CD4-positive, alpha-beta memory T cell (primary cell): ENCODE results near the gene MEIS2. TPM values are rescaled to one million over a fixed set of nuclear protein-coding genes. Genes with fewer than 3 reads are reported as not detected.

Source experiments
- CTCF ChIA-PET: fragments of 350-600 bp; sonication (Branson Sonifier 250); formaldehyde crosslinking; loops from one replicate; lab custom pipeline; 2021; ENCODE audit warnings: inconsistent platforms; ENCODE audit not compliant: partially characterized antibody; lab: Charles Lee
- POLR2A ChIA-PET: fragments of 350-600 bp; sonication (Branson Sonifier 250); formaldehyde crosslinking; loops from one replicate; lab custom pipeline; 2021; ENCODE audit not compliant: partially characterized antibody; lab: Charles Lee
- DNase-seq, 5 donors: peaks; one replicate each; pipeline versions ENCODE4 v3.0.0 to v3.0.0-alpha.2; 2020 to 2022; ENCODE audit warnings: mixed read lengths in 1 of 5
- H3K27ac ChIP-seq: one replicate; pipeline ENCODE4 v1.7.0; 2013; ENCODE audit warnings: low read depth, low read length
- H3K27me3 ChIP-seq: 2 replicates; pipeline ENCODE4 v1.7.0; 2013; ENCODE audit warnings: mild to moderate bottlenecking, low read length, moderate library complexity; ENCODE audit not compliant: insufficient read depth
- H3K36me3 ChIP-seq: 2 replicates; pipeline ENCODE4 v1.7.0; 2013; ENCODE audit warnings: mild to moderate bottlenecking, low read length, moderate library complexity; ENCODE audit not compliant: insufficient read depth
- H3K4me1 ChIP-seq: 2 replicates; pipeline ENCODE4 v1.7.0; 2013; ENCODE audit warnings: mild to moderate bottlenecking, low read length, moderate library complexity; ENCODE audit not compliant: insufficient read depth
- H3K4me3 ChIP-seq, 2 donors: one replicate each; pipeline ENCODE4 v1.7.0; 2013; ENCODE audit warnings: low read length in 2 of 2, mild to moderate bottlenecking in 1 of 2
- H3K9me3 ChIP-seq, 2 donors: one replicate each; pipeline ENCODE4 v1.7.0; 2013; ENCODE audit warnings: low read length in 2 of 2, control low read depth in 1 of 2; ENCODE audit not compliant: control insufficient read depth in 1 of 2
- H3K27ac Mint-ChIP-seq, 7 donors: one replicate each; pipeline ENCODE4 v1.8.0; 2020 to 2021; ENCODE audit warnings: mixed read lengths in 7 of 7, mild to moderate bottlenecking in 6 of 7, inconsistent platforms in 3 of 7, moderate library complexity in 3 of 7
- H3K27me3 Mint-ChIP-seq, 2 donors: one replicate each; pipeline ENCODE4 v1.8.0; 2020 to 2021; ENCODE audit warnings: mixed read lengths in 2 of 2
- H3K36me3 Mint-ChIP-seq, 2 donors: one replicate each; pipeline ENCODE4 v1.8.0; 2020 to 2021; ENCODE audit warnings: mixed read lengths in 2 of 2, inconsistent platforms in 1 of 2, mild to moderate bottlenecking in 1 of 2
- H3K4me1 Mint-ChIP-seq, 4 donors: one replicate each; pipeline ENCODE4 v1.8.0; 2020 to 2021; ENCODE audit warnings: mixed read lengths in 4 of 4, mild to moderate bottlenecking in 1 of 4
- H3K4me3 Mint-ChIP-seq, 8 donors: one replicate each; pipeline ENCODE4 v1.8.0; 2020 to 2021; ENCODE audit warnings: mixed read lengths in 8 of 8, mild to moderate bottlenecking in 7 of 8, moderate library complexity in 6 of 8, inconsistent platforms in 3 of 8
- H3K9me3 Mint-ChIP-seq, 8 donors: one replicate each; pipeline ENCODE4 v1.8.0; 2020 to 2021; ENCODE audit warnings: mixed read lengths in 8 of 8, mild to moderate bottlenecking in 5 of 8, inconsistent platforms in 3 of 8, moderate library complexity in 1 of 8
- intact Hi-C: fragments of 100-400 bp; cut with micrococcal nuclease; formaldehyde crosslinking; loops from one replicate; pipeline ENCODE4 v1.15.1; 2023
- polyA plus RNA-seq, 2 donors: library from polyadenylated mRNA; unstranded; fragments of 300-500 nt; fragmentation: Illumina TruSeq; gene quantifications; one replicate each; pipeline ENCODE4 v1.2.3, GENCODE V29; 2021
- total RNA-seq, 2 experiments: library from RNA; stranded (reverse); gene quantifications; one replicate each; pipeline ENCODE4 v1.2.3, GENCODE V29; 2021

MEIS2 gene
- total and polyA plus RNA-seq, 4 experiments from 2014 or later = not detected

DNA sequence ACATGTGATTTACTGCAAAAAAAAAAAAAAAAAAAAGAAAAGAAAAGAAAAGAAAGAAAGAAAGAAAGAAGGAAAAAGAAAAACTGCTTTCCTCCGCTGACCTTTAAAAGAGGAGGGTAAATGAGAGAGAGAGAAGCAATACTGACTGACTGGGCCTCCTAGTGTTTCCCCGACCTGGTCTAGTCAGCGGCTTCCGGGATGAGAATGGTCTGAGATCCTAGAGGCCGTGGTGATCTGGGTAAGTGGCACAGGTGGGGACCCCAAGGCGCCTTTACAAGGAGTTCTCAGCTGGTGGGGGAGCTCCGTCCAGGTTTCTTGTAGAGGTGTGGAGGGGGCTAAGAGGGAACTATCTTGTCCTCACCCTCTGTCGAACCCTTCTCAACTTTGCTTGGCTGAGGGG lies 223.1 kb downstream of the MEIS2 start:
- Mint-ChIP-seq H3K4me3 (peak overlapping the region in 1 of 8 donors; percentile 55), H3K27ac (peak overlapping the region in 1 of 7 donors; percentile 41), H3K27me3 (peaks cover 46 to 51% of the 10 kb centered on the region in 2 donors), H3K4me1 (peaks cover 0 to 16% (median 3%) of the 10 kb centered on the region in 4 donors), H3K36me3 (no peaks in the 10 kb centered on the region), H3K9me3 (peaks cover 0 to 8% (median 2%) of the 10 kb centered on the region in 8 donors)
- ChIA-PET CTCF (interaction anchor here (1.1 kb wide), 1 partner anchor 11 kb away, joined by 4 read pairs; no protein-coding TSS in a partner anchor), POLR2A (no interaction called here)
- H3K4me1 ChIP-seq = no peaks in the 10 kb centered on the region
- no peaks in the 10 kb centered on the region for H3K9me3 ChIP-seq
- no peaks in the 10 kb centered on the region for H3K36me3 ChIP-seq
- H3K4me3 ChIP-seq = no peak overlapping the region
- DNase-seq = no peak
- H3K27me3 ChIP-seq = peaks cover 29% of the 10 kb centered on the region
- no peak overlapping the region for H3K27ac ChIP-seq
- intact Hi-C loops = no loop called here

DNA sequence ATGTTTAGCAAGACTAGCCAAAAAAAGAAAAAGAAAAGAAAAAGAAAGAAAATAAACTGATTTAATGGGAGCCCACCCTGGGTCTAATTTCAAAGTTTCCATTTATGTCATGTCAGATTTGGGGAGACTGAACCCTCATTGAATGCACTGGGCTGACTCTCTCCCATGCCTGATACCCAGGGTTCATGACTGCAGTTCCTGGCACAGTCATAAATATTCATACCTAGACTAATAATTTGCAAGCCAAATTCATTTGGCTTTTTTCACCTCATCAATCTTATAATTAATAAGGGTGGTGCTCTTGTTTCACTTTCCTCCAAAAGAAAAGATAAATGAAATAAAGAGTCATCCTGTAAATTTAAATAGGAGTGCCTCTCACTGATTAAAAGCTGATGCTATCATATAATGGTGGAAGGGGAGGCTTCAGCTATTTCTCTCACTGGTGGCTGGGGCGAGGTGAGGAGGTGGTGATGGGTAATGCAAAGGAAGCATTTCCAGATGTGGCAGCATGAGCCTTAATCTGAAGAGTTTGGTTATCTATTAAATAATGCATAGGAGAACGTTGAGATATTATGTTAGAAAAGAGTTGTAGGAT lies 224.5 kb downstream of the MEIS2 start:
- Histone ChIP-seq H3K4me3 (no peak overlapping the region), H3K36me3 (no peaks in the 10 kb centered on the region), H3K4me1 (no peaks in the 10 kb centered on the region), H3K9me3 (no peaks in the 10 kb centered on the region), H3K27ac (no peak overlapping the region), H3K27me3 (peaks cover 16% of the 10 kb centered on the region)
- Mint-ChIP-seq H3K9me3 (peaks cover 0 to 7% (median 2%) of the 10 kb centered on the region in 8 donors), H3K36me3 (no peaks in the 10 kb centered on the region), H3K4me3 (no peak overlapping the region), H3K27ac (no peak overlapping the region), H3K27me3 (peaks cover 38 to 40% of the 10 kb centered on the region in 2 donors), H3K4me1 (peaks cover 0 to 16% (median 3%) of the 10 kb centered on the region in 4 donors)
- ChIA-PET CTCF (no interaction called here), POLR2A (no interaction called here)
- intact Hi-C loops = no loop called here
- DNase-seq = no peak

DNA sequence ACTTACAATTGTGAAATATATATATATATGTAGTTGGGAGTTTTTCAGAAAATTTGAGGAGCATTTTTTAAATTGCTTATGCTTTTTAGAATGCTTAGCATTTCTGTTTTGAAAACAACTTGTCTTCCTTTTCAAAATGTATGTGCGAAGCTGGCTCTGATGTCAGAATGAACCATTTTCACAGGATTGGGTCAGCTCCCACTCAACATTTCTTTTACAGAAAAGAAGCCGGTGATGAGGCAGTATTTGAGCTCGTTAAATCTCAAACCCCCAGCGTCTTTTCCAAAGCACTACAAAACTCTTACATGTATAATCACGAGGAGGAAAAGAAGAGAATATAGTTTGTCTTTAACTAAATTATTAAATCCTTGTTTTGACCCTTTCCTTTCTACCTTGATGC lies 225.4 kb downstream of the MEIS2 start:
- Histone ChIP-seq H3K27ac (no peak overlapping the region), H3K4me1 (no peaks in the 10 kb centered on the region), H3K36me3 (no peaks in the 10 kb centered on the region), H3K9me3 (no peaks in the 10 kb centered on the region), H3K27me3 (peaks cover 16% of the 10 kb centered on the region), H3K4me3 (no peak overlapping the region)
- no peak overlapping the region for H3K27ac Mint-ChIP-seq
- ChIA-PET POLR2A (no interaction called here), CTCF (no interaction called here)
- no peak for DNase-seq
- H3K27me3 Mint-ChIP-seq = peaks cover 36 to 37% of the 10 kb centered on the region in 2 donors
- intact Hi-C loops = no loop called here
- H3K4me1 Mint-ChIP-seq = peaks cover 0 to 16% (median 3%) of the 10 kb centered on the region in 4 donors
- peaks cover 0 to 7% (median 2%) of the 10 kb centered on the region in 8 donors for H3K9me3 Mint-ChIP-seq
- no peak overlapping the region for H3K4me3 Mint-ChIP-seq
- H3K36me3 Mint-ChIP-seq = no peaks in the 10 kb centered on the region

DNA sequence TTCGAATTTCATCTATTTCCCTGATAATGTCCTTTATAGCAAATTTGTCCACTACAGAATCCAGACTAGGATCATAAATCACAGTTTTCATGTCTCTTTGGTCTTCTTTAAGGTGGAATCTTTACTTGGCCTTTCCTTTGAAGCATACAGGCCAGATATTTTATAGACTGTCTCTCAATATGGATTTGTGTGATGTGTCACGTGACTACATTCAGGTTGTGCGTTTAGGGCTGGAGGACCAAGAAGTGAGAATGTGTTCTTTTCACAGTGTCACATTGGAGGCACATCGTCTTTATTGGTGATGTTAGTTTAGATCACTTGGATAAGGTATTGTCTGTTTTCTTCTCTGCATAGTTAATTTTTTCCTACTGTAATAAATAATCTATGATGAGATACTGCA lies 232.9 kb downstream of the MEIS2 start:
- Mint-ChIP-seq H3K4me3 (no peak overlapping the region), H3K9me3 (peaks cover 0 to 4% (median 0%) of the 10 kb centered on the region in 8 donors), H3K27ac (no peak overlapping the region), H3K4me1 (no peaks in the 10 kb centered on the region), H3K36me3 (no peaks in the 10 kb centered on the region), H3K27me3 (no peaks in the 10 kb centered on the region)
- Histone ChIP-seq H3K27me3 (no peaks in the 10 kb centered on the region), H3K4me1 (no peaks in the 10 kb centered on the region), H3K9me3 (no peaks in the 10 kb centered on the region), H3K27ac (no peak overlapping the region), H3K4me3 (no peak overlapping the region), H3K36me3 (no peaks in the 10 kb centered on the region)
- CTCF ChIA-PET = no interaction called here
- no peak for DNase-seq
- POLR2A ChIA-PET = no interaction called here
- intact Hi-C loops = no loop called here

DNA sequence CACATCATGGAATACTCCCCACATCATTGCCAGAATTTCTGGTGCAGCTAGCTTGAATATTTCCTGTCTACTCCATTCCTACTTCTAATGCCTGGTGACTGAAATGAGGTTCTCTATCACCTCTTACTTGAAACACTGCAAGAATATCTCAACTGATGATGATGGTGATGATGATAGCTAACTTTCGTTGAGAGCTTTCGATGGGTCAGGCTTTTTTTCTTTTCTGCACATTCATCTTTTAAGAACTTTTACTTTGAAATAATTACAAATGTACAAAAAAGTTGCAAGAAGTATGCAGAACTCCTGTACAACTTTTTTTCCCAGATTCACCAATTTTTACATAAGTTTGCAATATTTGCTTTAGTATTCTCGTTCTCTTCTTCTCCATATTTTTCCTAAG lies 233.5 kb downstream of the MEIS2 start:
- no peaks in the 10 kb centered on the region for H3K36me3 ChIP-seq
- Mint-ChIP-seq H3K36me3 (no peaks in the 10 kb centered on the region), H3K4me3 (no peak overlapping the region), H3K27ac (no peak overlapping the region), H3K4me1 (no peaks in the 10 kb centered on the region), H3K9me3 (peaks cover 0 to 4% (median 0%) of the 10 kb centered on the region in 8 donors), H3K27me3 (no peaks in the 10 kb centered on the region)
- H3K4me1 ChIP-seq = no peaks in the 10 kb centered on the region
- CTCF ChIA-PET = no interaction called here
- no peak overlapping the region for H3K4me3 ChIP-seq
- no peak overlapping the region for H3K27ac ChIP-seq
- no peak for DNase-seq
- H3K27me3 ChIP-seq = no peaks in the 10 kb centered on the region
- POLR2A ChIA-PET = no interaction called here
- H3K9me3 ChIP-seq = no peaks in the 10 kb centered on the region
- intact Hi-C loops = no loop called here

DNA sequence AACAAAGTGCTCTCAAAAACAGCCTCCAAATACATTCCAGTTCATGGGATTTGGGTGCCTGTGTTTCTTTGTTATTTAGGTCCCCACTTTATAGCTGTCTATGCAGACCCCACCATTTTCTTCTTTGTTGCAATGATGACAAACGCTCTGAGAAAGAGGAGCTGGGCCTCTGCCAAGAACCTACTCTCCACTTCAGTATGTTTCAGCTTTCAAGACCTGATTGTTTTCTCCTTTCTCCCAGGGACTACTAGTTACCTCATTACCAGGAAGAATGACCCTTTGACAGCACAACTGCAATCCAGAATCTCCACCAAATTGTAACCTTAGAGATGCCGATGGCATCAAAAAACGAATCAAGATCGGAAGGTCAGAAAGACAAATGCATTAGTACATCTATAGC lies 236.8 kb downstream of the MEIS2 start:
- no peaks in the 10 kb centered on the region for H3K36me3 Mint-ChIP-seq
- Histone ChIP-seq H3K4me1 (no peaks in the 10 kb centered on the region), H3K36me3 (no peaks in the 10 kb centered on the region), H3K9me3 (no peaks in the 10 kb centered on the region), H3K4me3 (no peak overlapping the region), H3K27ac (no peak overlapping the region), H3K27me3 (no peaks in the 10 kb centered on the region)
- ChIA-PET POLR2A (no interaction called here), CTCF (no interaction called here)
- H3K27me3 Mint-ChIP-seq = no peaks in the 10 kb centered on the region
- intact Hi-C loops = no loop called here
- peaks cover 0 to 4% (median 0%) of the 10 kb centered on the region in 8 donors for H3K9me3 Mint-ChIP-seq
- no peak overlapping the region for H3K4me3 Mint-ChIP-seq
- DNase-seq = no peak
- no peaks in the 10 kb centered on the region for H3K4me1 Mint-ChIP-seq
- H3K27ac Mint-ChIP-seq = no peak overlapping the region

DNA sequence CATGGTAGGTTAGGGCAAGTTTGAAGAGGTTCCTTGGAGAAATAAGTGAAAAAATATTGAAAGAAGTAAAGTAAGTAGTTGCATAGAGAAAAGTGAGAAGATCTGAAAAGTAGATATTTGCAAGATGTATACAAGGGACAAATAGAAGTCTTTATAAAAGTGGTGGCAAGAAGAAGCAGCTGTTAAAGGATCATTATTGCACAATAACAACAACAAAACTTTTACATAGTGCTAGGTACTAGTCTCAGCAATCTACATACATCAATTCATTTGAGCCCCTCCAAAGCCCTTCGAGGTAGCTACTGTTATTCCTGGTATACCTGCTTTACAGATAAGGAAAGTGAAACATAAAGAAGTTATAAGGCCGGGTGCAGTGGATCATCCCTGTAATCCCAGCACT lies 239.6 kb downstream of the MEIS2 start:
- intact Hi-C loops = no loop called here

More for the DNA sequence above, 239.6 kb downstream of the MEIS2 start:
- no peaks in the 10 kb centered on the region for H3K27me3 ChIP-seq
- H3K27me3 Mint-ChIP-seq = no peaks in the 10 kb centered on the region
- H3K4me3 ChIP-seq = no peak overlapping the region
- H3K27ac ChIP-seq = no peak overlapping the region
- H3K27ac Mint-ChIP-seq = no peak overlapping the region
- no peaks in the 10 kb centered on the region for H3K4me1 ChIP-seq
- H3K9me3 Mint-ChIP-seq = peaks cover 0 to 5% (median 0%) of the 10 kb centered on the region in 8 donors
- H3K36me3 ChIP-seq = no peaks in the 10 kb centered on the region
- no peak for DNase-seq
- H3K4me3 Mint-ChIP-seq = no peak overlapping the region
- ChIA-PET POLR2A (no interaction called here), CTCF (no interaction called here)
- H3K9me3 ChIP-seq = no peaks in the 10 kb centered on the region
- H3K36me3 Mint-ChIP-seq = no peaks in the 10 kb centered on the region
- no peaks in the 10 kb centered on the region for H3K4me1 Mint-ChIP-seq
